Right forelimb (tissue), 1 donor: ENCODE data around the gene PRPF6.

ENCODE experiments used
- DNase-seq: peaks from one replicate; pipeline ENCODE4 v3.0.0-alpha.2; 2018

Gene PRPF6

GRCh38 chr20:64022671-64023360, 41.9 kb downstream of the PRPF6 start:
- no peak for DNase-seq

- no peak for DNase-seq
Measured at GRCh38 chr20:64023361-64024140, 42.6 kb downstream of the PRPF6 start.

GRCh38 chr20:64024141-64024990, 43.4 kb downstream of the PRPF6 start:
- DNase-seq, result no peak

- DNase-seq, result no peak
Measured at GRCh38 chr20:64025101-64025825, 44.3 kb downstream of the PRPF6 start.

GRCh38 chr20:64025826-64026412, 45.0 kb downstream of the PRPF6 start:
- DNase-seq, result no peak

GRCh38 chr20:64027981-64028685, 47.2 kb downstream of the PRPF6 start:
- no peak for DNase-seq

- no peak for DNase-seq
Measured at GRCh38 chr20:64029293-64030117, 48.6 kb downstream of the PRPF6 start.

- DNase-seq, result no peak
Measured at GRCh38 chr20:64030371-64031134, 49.6 kb downstream of the PRPF6 start.

GRCh38 chr20:64031822-64032314, 50.9 kb downstream of the PRPF6 start:
- no peak for DNase-seq

- no peak for DNase-seq
Measured at GRCh38 chr20:64032706-64033624, 52.0 kb downstream of the PRPF6 start.

- no peak for DNase-seq
Measured at GRCh38 chr20:64033981-64034493, 53.1 kb downstream of the PRPF6 start.

GRCh38 chr20:64035066-64035932, 54.4 kb downstream of the PRPF6 start:
- no peak for DNase-seq

- peak; percentile 45 for DNase-seq
Measured at GRCh38 chr20:64035933-64036345, 55.0 kb downstream of the PRPF6 start, which contains the start of gene C20orf204. Gene C20orf204, plus strand, starts transcription at chr20:64036182. Its CDS starts 142 bp downstream, at chr20:64036324.

- no peak for DNase-seq
Measured at GRCh38 chr20:64036346-64037198, 55.6 kb downstream of the PRPF6 start.

- DNase-seq, result no peak
Measured at GRCh38 chr20:64037199-64037497, 56.2 kb downstream of the PRPF6 start.

GRCh38 chr20:64037498-64038213, 56.7 kb downstream of the PRPF6 start:
- DNase-seq, result no peak
